SK-MEL-5 (cell line): ENCODE results near the gene RCSD1. TPM values are rescaled to one million over a fixed set of nuclear protein-coding genes. Genes with fewer than 3 reads are reported as not detected.
"Not testable (repeated sequence)": the region's sequence is repeated elsewhere in the genome, so short reads cannot be mapped to it uniquely, and the experiment has no call there.

Source experiments
- DNase-seq: peaks from one replicate; pipeline ENCODE4 v3.0.0-alpha.2; 2016; ENCODE audit warnings: low read depth, low spot score
- in situ Hi-C: cut with HindIII; loops from 2 replicates; pipeline ENCODE4 v1.10.0; 2016; ENCODE audit warnings: low sequenced_read_pairs, high pct_unique_total_duplicates, low pct_unique_long_range_greater_than_20kb
- total RNA-seq: library from RNA; depleted of rRNA; stranded (reverse); fragments of >200 nt; shearing (Covaris generic); gene quantifications from 2 replicates; pipeline ENCODE4 v1.2.3, GENCODE V29; 2014

The RCSD1 gene
- total RNA-seq, 1 experiment from 2014 or later, result not detected

DNA sequence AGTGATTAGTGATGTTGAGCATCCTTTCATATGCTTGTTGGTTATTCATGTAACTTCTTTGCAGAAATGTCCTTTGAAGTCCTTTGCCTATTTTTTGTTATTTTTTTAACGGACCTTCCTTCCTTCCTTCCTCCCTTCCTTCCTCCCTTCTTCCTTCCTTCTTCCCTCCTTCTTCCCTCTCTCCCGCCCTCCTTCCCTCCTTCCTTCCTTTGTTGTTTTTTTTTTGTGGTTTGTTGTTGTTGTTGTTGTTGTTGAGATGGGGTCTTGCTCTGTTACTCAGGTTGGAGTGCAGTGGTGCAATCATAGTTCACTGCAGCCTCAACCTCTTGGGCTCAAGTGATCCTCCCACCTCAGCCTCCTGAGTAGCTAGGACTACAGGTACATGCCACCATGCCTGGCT is 16.0 kb upstream of the RCSD1 start:
- in situ Hi-C loops, DNase-seq: not testable (repeated sequence)

- DNase-seq, result no peak
- in situ Hi-C loops, result no loop called here
These were observed 15.2 kb upstream of the RCSD1 start for GRCh38 chr1:167614851-167615250.

- DNase-seq, result no peak
- in situ Hi-C loops, result no loop called here
These were observed 13.5 kb upstream of the RCSD1 start for GRCh38 chr1:167616521-167616920.

GRCh38 chr1:167617153-167618147 is 12.6 kb upstream of the RCSD1 start:
- DNase-seq, result no peak
- in situ Hi-C loops, result no loop called here

GRCh38 chr1:167618366-167618765 is 11.7 kb upstream of the RCSD1 start:
- DNase-seq, result no peak
- in situ Hi-C loops, result no loop called here

- no peak for DNase-seq
- in situ Hi-C loops, result no loop called here
These were observed 11.2 kb upstream of the RCSD1 start for GRCh38 chr1:167618789-167619188.

DNA sequence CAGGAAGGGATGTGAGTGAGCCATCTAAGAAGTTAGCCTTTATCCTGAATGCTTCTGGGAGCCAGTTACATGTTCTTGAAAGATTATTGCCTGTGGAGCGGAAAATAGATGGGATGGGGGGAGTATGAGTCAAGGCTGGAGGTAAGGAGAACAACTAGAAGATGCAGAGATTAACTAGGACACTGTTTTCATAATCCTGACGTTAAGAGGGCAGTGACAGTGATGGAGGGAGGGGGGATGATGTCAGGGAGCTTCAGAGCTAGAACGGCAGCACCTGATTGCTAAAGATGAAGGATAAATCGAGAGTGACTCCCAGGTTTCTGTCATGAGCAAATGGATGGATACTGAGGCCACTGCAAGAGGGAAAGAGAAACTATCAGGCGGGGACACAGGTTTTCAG is 10.0 kb upstream of the RCSD1 start:
- DNase-seq, result no peak
- in situ Hi-C loops, result no loop called here

- in situ Hi-C loops, result no loop called here
- DNase-seq, result no peak
These were observed 8.2 kb upstream of the RCSD1 start for GRCh38 chr1:167621780-167622313.

- in situ Hi-C loops, result no loop called here
- DNase-seq, result no peak
These were observed 6.1 kb upstream of the RCSD1 start for GRCh38 chr1:167623951-167624350.

DNA sequence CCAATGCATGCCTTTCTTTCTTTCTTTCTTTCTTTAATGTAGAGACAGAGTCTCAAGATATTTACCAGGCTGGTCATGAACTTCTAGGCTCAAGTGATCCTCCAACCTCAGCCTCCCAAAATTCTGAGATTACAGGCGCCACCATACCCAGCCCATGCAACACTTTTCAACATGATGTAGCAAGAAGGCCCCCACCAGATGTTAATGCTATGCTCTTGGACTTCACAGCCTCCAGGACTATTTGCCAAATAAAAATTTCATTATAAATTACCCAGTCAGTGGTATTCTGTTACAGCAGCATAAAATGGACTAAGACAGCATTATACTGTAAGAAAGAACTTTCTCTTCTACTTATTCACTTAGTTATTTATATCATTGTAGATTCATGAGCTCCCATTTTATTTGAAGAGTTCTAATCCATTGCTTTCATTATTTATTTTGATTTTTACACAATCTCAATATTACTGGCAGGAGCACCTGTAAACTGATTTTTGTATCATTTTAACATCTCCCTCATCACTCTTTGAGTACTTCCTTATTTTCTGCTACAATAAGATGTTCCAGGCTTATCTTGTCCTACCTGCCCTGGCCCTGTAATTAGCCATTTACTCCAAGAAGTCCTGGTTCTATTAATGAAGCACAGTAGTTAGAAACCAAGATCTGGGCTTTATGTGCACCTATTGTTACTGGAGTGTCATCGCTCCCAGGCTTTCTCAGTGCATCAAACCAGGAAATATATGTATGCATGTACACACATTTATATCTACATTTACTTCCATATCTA is 4.8 kb upstream of the RCSD1 start:
- no peak for DNase-seq
- in situ Hi-C loops, result no loop called here

DNA sequence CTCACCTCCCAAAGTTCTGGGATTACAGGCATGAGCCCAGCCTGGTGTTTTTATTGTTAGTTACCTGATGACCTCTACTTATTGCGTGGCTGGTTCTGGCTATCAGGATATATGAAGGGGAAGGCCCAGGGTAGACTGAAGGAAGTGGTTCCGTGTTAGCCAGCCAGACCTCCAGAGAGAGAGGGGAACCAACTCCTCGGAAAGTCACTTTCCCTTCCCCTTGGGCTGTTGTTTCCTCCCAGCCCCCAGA is 2.5 kb upstream of the RCSD1 start:
- in situ Hi-C loops, result no loop called here
- DNase-seq, result no peak

DNA sequence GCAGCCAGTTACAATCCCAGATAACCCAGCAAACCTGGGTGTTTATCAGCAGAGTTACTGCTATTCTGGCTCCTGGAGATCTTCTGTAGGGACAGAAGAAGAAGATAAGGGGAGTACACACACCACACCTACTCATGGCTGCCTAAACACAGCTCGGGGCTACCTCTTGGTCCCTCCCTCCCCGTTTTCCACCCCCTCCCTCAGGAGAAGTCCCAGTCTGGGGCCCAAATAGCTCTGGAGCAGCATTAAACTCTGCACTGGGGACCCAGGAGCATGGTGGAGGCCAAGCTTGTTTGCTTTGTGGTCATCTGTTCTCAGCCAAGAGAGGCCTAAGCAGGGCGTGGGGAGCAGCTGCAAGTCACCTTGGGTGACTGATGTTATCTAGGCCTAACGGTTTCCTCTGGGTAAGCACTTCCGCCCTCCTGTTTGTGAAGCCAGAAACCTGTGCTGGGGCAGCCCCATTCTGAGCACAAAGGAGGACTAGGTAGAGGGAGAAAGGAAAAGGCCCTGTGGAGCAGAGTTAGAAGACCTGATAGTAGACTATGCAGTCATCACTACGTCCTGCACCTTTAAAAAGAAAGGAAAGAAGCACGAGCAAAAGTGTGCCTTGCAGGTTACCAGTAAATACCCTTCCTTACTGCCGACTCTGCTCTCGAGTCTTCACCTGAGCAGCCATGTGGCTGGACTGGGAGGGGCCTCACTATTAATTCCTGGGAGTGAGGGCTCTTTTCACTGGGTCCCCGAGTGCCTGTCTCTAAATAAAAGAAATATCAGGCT is 2.0 kb upstream of the RCSD1 start:
- in situ Hi-C loops, result no loop called here
- DNase-seq, result no peak

DNA sequence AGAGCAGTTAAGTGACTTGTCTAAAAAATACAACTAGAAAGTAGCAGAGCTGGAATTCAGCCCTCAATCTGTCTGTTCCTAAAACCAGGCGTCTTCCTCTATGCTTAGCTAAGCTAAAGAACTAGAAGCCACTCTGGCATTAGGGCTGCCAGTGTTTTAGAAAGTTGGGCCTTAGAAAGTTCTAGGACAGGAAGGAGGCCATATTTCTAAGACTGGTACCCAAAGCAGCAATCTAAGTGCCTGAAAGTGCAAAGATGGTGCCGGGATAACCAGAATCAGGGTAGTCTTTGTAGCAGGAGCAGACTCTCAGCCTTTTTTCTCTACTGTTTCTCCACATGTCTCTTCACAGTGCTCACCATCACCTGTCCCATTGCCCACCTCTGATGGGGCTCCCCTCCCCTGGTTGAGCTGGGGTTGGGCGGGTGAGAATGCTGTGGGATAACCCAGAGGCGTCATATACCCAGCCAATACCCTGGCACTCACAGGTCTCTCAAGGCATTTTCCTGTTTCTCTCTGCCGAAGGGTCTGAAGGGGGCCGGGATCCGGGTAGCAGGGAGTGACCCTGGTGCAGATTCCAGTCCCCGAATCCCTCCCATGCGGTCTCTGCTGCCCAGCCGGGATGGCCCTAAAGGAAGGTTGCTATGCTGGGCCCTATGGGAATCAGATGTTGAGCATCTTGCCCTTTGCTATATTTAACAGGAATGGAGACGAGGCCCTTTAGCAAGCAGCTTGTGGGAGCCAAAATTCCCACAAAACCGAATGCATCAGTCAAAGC is 1.1 kb upstream of the RCSD1 start:
- in situ Hi-C loops, result no loop called here
- no peak for DNase-seq

- in situ Hi-C loops, result no loop called here
- no peak for DNase-seq
These were observed 745 bp downstream of the RCSD1 start for GRCh38 chr1:167630568-167631385.

DNA sequence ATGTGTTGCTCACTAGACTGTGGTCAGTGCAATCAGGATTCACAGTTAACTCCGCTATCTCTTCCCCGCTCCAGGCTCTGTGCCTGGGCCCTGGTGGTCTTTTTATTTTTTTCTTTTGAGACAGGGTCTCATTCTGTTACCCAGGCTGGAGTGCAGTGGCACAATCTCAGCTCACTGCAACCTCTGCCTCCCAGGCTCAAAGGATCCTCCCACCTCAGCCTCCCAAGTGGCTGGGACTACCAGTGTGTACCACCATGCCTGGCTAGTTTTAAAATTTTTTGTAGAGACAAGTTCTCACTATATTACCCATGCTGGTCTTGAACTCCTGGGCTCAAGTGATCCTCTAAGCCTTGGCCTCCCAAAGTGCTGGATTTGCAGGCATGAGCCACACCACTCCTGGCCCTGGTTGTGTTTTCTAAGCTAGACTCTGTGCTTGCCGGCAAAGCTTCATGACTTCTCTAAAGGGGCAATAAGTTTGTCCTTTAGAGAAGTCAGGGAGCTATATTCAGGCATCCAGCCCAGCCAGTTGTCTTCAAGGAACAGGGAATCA is 1.4 kb downstream of the RCSD1 start:
- in situ Hi-C loops, result no loop called here
- DNase-seq, result no peak

DNA sequence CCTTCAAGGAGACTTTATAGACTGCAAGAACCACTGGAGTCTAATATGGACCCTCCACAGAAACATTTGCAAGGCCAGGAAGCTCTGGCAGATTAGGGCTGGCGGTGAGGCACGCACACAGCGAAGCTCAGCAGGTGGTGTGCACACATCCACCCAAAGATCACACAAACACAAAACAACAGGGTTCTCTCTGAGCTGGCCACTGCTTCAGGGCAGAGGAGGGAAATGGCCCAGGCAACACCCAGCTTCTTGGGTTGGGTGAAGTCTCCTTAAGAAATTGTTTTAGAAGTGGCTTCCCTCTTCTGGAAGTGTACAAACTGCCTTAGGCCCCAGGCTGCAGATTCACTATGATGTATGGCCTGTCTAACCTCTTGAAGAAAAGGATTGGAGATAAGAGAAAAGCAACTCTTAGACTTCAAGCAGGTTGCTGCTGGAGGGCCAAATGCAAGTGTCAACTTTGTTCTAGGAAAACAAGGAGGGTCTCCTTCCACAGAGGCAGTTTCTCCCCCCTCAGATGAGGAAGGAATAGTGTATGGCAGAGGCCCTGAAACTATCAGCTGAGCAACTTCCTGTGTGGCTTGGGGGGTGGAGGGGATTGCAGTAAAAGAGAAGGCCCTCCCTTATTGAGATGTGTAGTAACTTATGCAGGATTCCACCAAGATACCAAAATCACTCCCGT is 2.0 kb downstream of the RCSD1 start:
- in situ Hi-C loops, result no loop called here
- DNase-seq, result no peak
